Vagina (tissue), 2 donors: ENCODE measurements around the gene RFT1.

Experiments
- CTCF ChIP-seq, 3 experiments: fragments of 450-650 bp in 2 of 3; fragments of 200-600 bp in 1 of 3; sonication (generic) in 1 of 3; IDR thresholded peaks; one replicate each; pipeline ENCODE4 v1.5.1; 2017 to 2019; ENCODE audit warnings: antibody characterized with exemption in 3 of 3, mild to moderate bottlenecking in 2 of 3, moderate library complexity in 2 of 3
- POLR2AphosphoS5 ChIP-seq, 2 donors: sonication (generic); formaldehyde crosslinking; IDR thresholded peaks; one replicate each; pipeline ENCODE4 v1.9.0; 2017; ENCODE audit warnings: antibody characterized with exemption in 2 of 2, mild to moderate bottlenecking in 2 of 2, low read depth in 1 of 2; ENCODE audit not compliant: insufficient read depth in 1 of 2

- TF ChIP-seq CTCF (IDR thresholded peaks at IDR 0.05) = no peak
- TF ChIP-seq POLR2AphosphoS5 (IDR thresholded peaks at IDR 0.05; ENCODE audit: insufficient read depth in 1 of 2, low read depth in 1 of 2) = no peak
These were observed 21.2 kb upstream of the RFT1 start for GRCh38 chr3:53151465-53151864.
